Endometrial microvascular endothelial cells (primary cell): Measurements from ENCODE around the gene NFIX. TPM values are rescaled to one million over a fixed set of nuclear protein-coding genes. Genes with fewer than 3 reads are reported as not detected.
"Not testable (repeated sequence)": the region's sequence is repeated elsewhere in the genome, so short reads cannot be mapped to it uniquely, and the experiment has no call there.

Source experiments
- in situ Hi-C: cut with HindIII; loops from 2 replicates; pipeline ENCODE4 v1.10.0; 2017; ENCODE audit warnings: low sequenced_read_pairs, low pct_unique_long_range_greater_than_20kb; ENCODE audit errors: inconsistent ontology term
- total RNA-seq: library from RNA; depleted of rRNA; stranded (reverse); fragments of >200 nt; gene quantifications from one replicate; pipeline ENCODE4 v1.2.3, GENCODE V29; 2015; ENCODE audit errors: inconsistent ontology term

Gene NFIX
- total RNA-seq, 1 donor from 2014 or later = 7.9 TPM

DNA sequence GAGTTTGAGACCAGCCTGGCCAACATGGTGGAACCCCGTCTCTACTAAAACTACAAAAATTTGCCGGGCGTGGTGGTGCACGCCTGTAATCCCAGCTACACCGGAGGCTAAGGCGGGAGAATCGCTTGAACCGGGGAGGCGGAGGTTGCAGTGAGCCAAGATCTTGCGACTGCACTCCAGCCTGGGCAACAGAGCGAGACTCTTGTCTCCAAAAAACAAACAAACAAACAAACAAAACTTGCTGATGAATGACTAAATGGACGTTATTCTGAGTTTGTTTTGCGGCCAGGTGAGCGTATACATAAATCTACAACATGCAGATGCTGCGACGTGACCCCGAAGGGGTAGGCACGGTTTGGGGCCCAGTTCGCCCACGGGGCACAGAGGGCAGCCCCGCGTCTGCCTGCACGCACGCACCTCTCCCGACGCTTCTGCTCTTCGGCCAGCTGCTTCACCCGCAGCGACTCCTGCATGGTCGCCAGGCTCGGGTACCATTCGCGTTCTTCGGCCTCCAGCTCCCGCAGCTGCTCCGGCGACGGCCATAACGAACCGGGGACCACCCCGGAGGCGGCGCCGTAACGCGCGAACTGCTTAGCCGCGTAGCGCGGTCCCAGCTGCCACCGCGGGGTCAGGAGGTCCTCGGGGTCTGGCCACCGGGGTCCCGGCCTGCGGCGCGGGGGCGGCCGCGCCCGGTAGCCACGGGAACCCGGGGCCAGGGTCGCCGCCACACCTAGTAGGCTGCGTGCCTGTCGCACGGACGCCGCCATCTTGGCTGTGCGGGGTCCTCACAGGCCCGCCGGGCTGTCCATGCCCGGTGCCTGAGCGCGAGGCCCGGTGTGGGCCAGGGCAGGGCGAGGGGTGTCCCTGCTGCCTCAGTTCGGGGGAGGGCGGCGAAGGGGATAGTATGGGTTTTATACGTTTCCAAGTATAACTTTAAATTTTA is 38.6 kb upstream of the NFIX start, which contains the start of gene GADD45GIP1:
GADD45GIP1 (minus strand) TSS at position 778 of the 943 bp plus-strand sequence; CDS start at position 767, 11 bp downstream.
- in situ Hi-C loops = no loop called here

DNA sequence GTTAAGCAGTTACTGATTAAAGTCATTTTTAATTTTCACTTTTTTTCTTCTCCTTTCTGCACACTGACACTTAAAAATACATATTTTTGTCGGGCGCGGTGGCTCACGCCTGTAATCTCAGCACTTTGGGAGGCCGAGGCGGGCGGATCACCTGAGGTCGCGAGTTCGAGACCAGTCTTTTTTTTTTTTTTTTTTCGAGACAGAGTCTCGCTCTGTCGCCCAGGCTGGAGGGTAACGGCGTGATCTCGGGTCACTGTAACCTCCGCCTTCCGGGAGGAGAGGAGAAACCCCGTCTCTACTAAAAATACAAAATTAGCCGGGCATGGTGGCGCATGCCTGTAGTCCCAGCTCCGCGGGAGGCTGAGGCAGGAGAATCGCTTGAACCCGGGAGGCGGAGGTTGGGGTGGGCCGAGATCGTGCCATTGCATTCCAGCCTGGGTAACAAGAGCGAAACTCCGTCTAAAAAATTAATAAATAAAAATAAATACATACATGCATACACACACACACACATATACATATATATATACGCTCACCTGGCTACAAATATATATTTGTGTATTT is 37.8 kb upstream of the NFIX start:
- in situ Hi-C loops = not testable (repeated sequence)

DNA sequence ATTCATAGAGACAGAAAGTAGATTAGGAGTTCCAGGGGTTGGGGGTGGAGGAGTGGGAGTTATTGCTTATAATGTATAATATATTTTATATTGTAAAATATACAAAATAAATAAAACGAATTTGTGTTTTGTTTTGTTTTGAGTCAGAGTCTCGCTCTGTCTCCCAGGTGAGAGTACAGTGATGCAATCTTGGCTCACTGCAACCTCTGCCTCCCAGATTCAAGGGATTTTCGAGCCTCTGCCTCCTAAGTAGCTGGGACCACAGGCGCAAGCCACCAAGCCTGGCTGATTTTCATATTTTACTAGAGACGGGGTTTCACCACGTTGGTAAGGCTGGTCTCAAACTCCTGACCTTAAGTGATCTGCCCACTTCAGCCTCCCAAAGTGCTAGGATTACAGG is 35.8 kb upstream of the NFIX start:
- in situ Hi-C loops = no loop called here

DNA sequence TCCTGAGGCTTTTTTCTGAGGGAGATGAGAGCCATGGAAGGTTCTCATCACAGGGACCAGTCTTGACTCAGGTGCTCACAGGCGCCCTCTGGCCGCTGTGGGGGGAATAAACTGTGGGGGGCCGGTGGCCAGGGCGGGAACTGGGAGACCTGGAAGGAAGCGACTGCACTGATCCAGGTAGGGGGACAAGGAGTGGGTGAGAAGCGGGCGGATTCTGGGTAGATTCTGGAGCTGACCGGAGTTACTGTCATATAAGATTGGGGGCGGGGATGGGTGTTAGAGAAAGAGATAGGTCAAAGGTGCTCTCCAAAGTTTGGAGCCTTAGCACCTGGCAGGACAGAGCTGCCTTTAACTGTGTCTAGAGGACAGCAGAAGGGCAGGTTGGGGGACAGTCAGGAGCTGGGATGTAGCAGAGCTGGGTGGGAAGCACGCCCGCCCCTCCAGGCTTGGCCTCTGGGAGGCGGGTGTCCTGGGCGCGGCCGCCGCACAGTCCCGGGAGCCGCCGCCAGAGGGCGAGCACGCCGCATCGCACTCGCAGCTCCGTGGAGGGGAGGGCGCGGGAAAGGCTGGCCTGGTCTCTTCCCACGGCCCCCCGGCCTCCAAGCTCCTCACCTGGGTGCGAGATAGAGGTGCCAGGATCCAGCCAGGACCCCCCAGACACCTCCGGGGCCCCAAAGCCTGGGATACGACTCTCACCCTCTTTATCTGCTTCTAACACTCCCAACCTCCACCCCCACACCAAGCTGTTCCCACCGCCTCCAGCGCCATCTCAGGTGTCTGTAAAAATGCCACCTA is 30.1 kb upstream of the NFIX start:
- in situ Hi-C loops = no loop called here

DNA sequence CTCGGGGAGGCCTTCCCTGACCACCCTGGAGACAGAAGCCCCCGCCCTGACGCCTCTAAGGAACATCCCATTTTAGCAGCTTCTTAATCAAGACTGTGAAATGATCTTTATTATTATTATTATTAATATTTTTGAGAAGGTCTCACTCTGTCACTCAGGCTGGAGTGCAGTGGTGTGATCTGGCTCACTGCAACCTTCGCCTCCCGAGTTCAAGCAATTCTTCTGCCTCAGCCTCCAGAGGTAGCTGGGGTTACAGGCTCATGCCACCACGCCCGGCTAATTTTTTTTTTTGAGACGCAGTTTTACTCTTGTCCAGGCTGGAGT is 29.5 kb upstream of the NFIX start:
- in situ Hi-C loops = no loop called here

DNA sequence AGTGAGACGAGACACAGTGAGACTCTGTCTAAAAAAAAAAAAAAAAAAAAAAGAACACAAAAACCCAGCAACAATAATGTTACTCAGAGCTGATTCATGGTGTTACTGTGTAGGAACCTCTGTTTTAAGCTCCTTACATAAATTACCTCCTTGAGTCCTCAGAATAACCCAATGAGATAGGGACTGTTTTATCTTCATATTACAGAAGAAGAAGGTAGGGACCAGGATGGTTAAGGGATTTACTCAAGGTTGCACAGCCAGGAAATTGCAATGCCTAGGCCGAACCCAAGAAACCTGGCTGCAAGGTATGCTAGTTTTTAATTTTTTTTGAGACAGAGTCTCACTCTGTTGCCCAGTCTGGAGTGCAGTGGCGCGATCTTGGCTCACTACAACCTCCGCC is 27.4 kb upstream of the NFIX start:
- in situ Hi-C loops = no loop called here

DNA sequence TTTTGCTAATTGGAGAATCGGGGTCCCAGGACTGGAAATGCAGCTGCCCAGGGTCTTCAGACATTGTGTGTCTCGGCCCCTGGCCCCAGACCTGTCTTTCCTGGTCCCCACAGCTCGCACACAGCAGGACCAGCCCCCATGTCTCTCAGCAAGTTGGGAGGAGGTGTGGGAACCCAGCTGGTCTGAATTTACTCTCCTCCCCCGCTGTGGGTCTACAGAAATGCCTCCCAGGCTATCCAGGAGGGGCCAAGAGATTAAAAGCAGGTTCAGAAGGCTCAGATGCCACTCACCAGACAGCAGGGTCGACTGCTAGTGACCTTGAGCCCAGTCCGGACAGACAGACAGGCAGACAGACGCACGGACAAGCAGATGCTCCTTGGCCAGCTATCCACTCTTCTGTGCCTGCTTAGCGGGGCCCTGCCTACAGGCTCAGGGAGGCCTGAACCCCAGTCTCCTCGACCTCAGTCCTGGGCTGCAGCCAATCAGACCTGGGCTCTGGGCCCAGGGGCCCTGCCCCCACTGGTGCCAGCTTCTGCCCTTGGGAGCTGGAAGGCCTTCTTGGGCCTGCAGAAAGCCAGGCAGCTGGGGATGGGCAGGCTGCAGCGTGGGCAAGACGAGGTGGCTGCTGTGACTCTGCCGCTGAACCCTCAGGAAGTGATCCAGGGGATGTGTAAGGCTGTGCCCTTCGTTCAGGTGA is 25.8 kb upstream of the NFIX start, which contains the start of gene DAND5:
DAND5 (plus strand) TSS at position 285 of the 697 bp plus-strand sequence; CDS start at position 370, 85 bp downstream.
- in situ Hi-C loops = no loop called here

DNA sequence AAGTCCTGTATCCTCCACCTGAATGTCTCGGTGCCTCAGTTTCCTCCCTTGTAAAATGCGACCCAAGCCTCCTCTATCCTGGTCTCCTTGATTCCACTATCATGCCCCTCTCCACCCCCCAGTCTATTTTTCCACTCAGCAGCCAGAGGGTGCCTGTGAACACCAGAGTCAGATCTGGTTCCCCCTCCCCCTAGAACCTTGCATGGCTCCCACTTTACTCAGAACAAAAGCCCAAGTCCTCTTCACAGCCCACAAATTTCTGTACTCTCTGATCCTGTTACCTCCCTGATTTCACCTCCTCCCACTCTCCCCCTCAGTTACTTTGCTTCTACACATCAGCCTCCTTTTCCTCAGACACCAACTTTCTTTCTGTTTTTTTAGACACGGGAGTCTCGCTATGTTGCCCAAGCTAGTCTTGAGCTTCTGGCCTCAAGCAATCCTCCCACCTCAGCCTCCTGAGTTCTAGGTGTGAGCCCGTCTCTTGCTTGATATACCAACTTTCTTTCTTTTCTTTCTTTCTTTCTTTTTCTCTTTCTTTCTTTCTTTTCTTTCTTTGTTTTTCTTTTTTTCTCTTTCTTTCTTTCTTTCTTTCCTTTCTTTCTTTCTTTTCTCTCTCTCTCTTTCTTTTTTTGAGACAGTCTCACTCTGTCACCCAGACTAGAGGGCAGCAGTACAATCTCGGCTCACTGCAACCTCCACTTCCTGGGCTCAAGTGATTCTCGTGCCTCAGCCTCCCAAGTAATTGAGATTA is 25.0 kb upstream of the NFIX start:
- in situ Hi-C loops = no loop called here

DNA sequence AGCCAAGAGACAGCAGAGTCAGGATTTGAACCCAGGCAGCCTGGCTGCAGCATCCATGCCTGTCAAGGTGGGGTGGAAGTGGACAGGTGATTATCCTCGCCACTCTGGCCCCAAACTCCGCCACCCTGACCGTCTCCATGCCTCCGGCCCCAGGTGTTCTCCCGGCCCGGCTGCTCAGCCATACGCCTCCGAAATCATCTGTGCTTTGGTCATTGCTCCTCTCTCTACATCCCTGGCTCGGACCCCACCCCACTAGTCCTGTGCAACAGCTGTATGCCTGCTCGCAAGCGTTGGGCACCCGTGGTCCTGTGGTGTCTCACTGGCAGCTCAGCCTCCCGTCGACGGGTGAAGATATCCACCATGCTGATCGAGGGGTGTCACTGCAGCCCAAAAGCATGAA is 22.0 kb upstream of the NFIX start:
- in situ Hi-C loops = no loop called here

DNA sequence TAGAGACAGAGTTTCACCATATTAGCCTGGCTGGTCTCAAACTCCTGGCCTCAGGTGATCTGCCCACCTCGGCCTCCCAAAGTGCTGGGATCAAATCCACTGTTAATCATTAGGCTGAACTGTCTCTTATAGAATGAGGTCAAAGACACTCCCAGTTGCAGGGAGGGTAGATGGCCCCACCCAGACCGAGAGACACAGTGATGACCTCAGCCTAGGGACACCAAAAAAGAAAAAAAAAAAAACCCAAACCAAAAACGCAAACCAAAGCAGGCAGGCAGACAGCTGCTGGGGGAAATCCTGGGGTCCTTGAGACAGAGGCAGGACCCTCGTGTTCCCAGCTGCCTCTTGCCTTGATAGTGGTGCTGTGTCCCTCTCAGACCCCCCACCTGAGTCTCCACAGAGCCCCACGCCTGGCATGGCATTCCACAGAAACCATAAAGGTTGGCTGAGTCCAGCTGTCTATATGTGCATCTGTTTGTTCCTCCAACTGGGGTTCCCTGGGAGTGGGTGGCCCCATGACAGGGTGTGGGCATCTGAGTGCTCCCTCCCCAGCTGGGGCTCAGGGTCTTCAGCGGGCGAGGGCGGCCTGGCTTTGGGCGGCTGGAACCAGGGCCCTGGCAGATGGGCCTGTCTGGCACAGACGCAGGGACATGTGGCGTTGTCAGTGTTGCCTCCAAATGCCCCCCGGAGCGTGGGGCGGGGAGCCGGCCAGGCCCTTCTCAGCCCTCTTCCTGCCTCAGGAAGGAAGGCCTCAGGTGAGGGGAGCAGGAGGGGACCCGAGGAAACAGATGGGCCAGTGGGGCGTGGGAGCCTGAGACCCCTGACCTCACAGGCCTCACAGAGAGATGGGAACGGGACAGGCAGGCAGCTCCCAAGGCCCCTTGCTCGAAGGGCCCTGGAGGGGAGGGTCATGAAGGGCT is 20.7 kb upstream of the NFIX start:
- in situ Hi-C loops = no loop called here

DNA sequence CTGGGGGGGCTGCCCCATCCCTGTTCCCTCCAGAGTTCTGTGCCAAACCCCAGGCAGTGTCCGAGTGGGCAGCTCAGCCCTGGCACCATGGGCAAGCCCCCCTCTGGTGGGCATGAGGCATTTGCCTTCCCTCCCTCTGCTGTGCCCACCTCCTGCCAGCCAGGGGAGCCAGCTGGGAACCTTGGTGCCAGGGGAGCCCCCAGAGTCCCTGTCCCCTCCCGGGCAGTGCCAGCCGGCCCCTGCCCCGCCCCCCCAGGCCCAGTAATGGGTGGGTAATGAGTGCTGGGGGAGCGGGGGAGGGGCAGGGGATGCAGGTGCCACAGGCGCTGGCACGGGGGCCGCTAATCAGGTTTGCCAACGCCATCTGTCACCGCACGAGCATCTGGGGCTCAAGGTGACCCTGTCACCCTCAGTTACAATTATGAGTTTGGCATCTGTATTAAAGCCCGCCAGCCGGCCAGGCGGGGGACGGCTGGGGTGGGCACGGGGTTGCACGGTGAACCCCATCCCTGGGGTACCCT is 20.0 kb upstream of the NFIX start:
- in situ Hi-C loops = no loop called here

DNA sequence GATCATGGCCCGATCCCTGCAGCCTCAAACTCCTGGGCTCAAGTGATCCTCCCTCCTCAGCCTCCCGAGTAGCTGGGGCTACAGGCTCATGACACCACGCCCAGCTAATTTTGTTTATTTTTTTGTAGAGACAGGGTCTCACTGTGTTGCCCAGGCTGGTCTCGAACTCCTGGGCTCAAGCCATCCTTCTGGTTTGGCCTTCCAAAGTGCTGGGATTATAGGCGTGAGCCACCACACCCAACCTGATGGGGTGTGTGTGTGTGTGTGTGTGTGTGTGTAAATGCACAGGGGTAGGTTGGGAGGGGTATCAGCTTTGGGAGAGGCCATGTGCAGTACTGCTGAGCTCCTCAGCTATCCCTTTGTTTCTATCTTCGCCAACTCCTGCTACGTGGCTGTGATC is 19.2 kb upstream of the NFIX start:
- in situ Hi-C loops = not testable (repeated sequence)

DNA sequence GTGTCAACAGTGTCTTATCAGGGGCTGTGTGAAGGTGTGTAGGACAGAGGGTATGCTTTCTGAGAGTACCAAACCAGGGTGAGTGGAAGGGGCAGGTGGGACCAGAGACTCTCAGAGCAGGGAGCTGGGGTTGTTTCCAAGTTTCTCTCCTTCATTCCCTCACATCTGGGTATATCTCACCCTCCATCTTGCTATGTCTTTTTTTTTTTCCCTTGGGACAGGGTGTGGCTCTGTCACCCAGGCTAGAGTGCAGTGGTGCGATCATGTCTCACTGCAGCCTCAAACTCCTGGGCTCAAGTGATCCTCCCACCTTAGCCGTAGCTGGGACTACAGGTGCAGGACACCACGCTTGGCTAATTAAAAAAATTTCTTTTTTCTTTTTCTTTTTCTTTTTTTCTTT is 15.3 kb upstream of the NFIX start:
- in situ Hi-C loops = no loop called here

DNA sequence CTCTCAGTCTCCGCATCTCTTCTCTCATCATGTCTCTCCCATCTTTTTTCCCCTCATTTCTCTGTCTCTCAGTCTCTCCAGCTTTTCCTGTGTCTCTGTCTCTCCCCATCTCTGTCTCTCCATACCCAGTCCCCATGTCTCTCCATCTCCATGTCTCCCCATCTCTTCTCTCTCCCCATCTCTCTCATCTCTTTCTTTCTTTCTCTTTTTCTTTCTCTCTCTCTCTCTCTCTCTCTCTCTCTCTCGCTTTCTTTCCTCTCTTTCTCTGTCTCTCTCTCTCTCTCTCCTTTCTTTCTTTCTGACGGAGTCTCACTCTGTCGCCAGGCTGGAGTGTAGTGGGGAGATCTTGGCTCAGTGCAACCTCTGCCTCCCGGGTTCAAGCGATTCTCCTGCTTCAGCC is 12.6 kb upstream of the NFIX start:
- in situ Hi-C loops = no loop called here

DNA sequence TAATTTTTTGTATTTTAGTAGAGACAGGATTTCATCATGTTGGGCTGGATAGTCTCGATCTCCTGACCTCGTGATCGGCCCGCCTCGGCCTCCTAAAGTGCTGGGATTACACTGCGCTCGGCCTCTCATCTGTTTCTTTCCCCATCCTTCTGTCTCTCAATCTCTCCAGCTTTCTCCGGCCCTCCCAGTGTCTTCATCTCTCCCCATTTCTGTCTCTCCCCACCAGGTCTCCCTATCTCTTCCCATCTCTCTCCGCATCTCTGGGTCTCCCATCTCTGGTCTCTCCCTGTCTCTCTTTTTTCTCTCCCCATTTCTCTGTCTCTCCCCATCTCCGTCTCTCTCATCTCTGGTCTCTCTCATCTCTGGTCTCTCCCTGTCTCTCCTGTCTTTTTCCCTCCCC is 12.2 kb upstream of the NFIX start:
- in situ Hi-C loops = no loop called here

DNA sequence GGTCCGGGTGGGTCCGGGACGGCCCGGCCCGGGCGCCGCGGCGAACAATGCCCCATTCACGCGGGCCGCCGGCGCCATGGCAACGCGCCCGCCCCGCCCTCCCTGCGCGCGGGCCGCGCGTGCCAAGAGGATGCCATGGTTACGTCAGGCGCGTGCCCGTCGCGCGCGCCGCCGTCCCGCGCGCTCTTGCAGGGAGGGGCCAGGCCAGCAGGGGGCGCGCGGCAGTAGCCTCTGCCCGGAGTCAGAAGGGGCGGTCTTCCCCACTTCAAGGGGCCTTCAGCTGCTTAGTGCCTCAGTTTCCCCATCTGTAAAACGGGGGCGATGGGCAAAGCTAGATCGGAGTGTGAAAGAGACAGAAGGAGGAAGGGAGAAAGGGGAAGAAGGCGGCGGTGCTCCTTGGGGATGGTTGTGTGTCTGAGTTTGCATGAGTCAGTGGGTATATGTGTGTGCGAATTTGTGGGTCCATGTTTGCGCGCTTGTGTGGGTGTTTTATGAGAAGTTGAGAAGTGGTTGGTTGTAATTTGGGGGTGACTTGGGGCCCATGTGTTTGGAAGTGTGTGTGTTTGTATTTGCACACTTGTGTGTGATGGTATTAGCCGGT is 11.6 kb upstream of the NFIX start:
- in situ Hi-C loops = no loop called here

DNA sequence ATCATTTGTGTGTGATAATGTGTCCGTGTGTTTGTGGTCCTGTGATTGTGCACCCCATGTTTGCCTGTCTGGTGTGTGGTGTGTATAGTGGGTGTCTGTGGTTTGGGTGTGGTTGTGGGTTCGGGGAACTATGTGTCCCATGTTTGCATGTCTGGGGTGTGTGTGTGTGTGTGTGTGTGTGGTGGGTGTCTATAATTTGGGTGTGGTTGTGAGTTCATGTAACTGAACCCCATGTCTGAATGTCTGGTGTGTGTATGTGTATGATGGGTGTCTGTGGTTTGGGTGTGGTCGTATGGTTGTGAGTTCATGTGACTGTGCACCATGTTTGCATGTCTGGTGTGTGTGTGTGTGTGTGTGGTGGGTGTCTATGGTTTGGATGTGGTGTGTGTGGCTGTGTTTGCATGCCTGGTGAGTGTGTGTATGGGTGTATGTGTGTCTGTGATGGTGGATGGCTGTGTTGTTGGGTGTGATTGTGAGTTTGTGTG is 11.1 kb upstream of the NFIX start:
- in situ Hi-C loops = no loop called here
